Measurements from ENCODE around the gene RBMS1. TPM values are rescaled to one million over a fixed set of nuclear protein-coding genes. Genes with fewer than 3 reads are reported as not detected.

RBMS1 gene
- total RNA-seq, 1 experiment from 2014 or later: 38.8 TPM

DNA sequence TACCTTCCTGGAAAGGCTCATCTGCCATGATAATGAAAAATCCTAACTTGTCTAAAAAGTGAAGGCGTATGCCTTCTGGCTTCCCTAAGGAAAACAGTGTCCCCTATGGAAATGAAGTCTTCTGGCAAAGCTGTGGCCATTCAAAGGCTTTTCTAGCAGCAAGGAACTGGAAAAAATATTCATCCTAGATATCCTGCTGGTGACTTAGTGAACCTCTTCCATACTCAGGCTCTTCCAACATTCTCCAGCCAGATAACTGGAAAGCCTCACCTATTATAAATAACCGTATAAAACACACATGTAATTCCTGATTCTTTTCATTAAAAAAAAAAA, 84.7 kb downstream of the RBMS1 start:
- no peaks in the 10 kb centered on the region for H3K27me3 ChIP-seq (ENCODE audit: low read length)
- H3F3A ChIP-seq (ENCODE audit: low read length, unreplicated experiment): no peaks in the 10 kb centered on the region
- no peak overlapping the region for H3K4me2 ChIP-seq (ENCODE audit: low read length)
- POLR2A ChIA-PET (ENCODE audit: unreplicated experiment): no interaction called here
- H3K9me2 ChIP-seq (replicated peaks; ENCODE audit: low read length): no peaks in the 10 kb centered on the region
- H3K36me3 ChIP-seq (ENCODE audit: low read depth, low read length): no peaks in the 10 kb centered on the region
- intact Hi-C loops (cut with micrococcal nuclease): loop anchor here (5.0 kb wide), 1 partner anchor 52 kb away; no protein-coding TSS in a partner anchor
- CTCF ChIA-PET: no interaction called here
- no peaks in the 10 kb centered on the region for H3K9me3 ChIP-seq (ENCODE audit: low read length)
- H3K9ac ChIP-seq (ENCODE audit: low read length): no peak overlapping the region
- peaks cover 5% of the 10 kb centered on the region; the same call in 1 of the 2 replicates for H4K20me1 ChIP-seq (ENCODE audit: low read length)
- ATAC-seq (no peak), DNase-seq (no peak)
- peaks cover 83% of the 10 kb centered on the region for H3K79me2 ChIP-seq (ENCODE audit: low read length)
- no peak overlapping the region for H2AFZ ChIP-seq (ENCODE audit: low read length)
- H3K4me3 ChIP-seq (ENCODE audit: low read length): no peak overlapping the region
- BruUV-seq (replicated peaks): no TSS peak
- H3K27ac ChIP-seq (ENCODE audit: low read length): no peak overlapping the region
- TF ChIP-seq, protein P1, sequence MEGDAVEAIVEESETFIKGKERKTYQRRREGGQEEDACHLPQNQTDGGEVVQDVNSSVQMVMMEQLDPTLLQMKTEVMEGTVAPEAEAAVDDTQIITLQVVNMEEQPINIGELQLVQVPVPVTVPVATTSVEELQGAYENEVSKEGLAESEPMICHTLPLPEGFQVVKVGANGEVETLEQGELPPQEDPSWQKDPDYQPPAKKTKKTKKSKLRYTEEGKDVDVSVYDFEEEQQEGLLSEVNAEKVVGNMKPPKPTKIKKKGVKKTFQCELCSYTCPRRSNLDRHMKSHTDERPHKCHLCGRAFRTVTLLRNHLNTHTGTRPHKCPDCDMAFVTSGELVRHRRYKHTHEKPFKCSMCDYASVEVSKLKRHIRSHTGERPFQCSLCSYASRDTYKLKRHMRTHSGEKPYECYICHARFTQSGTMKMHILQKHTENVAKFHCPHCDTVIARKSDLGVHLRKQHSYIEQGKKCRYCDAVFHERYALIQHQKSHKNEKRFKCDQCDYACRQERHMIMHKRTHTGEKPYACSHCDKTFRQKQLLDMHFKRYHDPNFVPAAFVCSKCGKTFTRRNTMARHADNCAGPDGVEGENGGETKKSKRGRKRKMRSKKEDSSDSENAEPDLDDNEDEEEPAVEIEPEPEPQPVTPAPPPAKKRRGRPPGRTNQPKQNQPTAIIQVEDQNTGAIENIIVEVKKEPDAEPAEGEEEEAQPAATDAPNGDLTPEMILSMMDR (conservative IDR thresholded peaks at IDR 0.05; ENCODE audit: low read depth, low read length): no peak
- TF ChIP-seq EZH2 (IDR thresholded peaks at IDR 0.05; ENCODE audit: low read length, unreplicated experiment) (no peak), EZH2phosphoT487 (IDR thresholded peaks at IDR 0.05; ENCODE audit: borderline replicate concordance, low read length) (no peak)
- peaks cover 56% of the 10 kb centered on the region for H3K4me1 ChIP-seq (ENCODE audit: insufficient read depth, low read length)

DNA sequence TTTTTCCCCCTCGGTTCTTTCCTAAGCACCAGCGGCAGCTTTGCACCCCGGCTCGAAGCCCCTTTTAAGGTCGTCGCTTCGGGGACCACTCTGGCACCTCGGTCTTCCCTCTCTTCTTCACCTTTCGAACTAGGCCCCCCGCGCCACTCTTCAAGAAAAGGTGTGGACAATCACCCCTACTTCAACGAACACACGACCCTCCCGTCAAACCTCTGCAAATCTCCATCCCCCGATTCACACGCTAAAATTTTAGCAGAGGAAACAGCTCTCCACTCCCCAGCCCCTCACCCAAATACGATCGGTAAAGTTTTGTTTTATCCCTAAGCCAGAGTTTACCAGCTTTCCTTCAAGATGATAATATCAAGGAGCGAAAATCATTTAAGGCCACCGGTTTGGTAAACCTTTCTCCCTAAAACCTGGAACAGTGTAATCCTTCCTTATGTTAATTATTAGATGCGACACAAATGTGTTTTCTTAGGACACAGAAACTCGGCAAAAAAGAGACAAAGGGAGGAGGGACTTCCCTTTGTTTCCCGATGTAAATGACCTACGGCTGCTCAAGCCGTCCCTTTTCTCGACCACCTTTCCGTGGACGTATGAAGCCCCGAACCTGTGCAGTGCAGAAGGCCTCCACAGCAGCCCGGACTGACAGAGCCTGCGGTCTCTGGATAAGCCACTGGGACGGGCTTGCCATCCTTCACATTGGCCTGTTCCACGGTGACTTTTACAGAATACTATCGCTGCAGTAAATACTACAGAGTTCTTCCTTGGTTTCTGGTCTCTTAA, 85.2 kb downstream of the RBMS1 start:
- TF ChIP-seq, protein P1 (conservative IDR thresholded peaks at IDR 0.05; ENCODE audit: low read depth, low read length): no peak
- no peak for TF ChIP-seq EZH2phosphoT487 (IDR thresholded peaks at IDR 0.05; ENCODE audit: borderline replicate concordance, low read length)
- no peak for TF ChIP-seq EZH2 (IDR thresholded peaks at IDR 0.05; ENCODE audit: low read length, unreplicated experiment)
- Histone ChIP-seq H3F3A (ENCODE audit: low read length, unreplicated experiment) (no peaks in the 10 kb centered on the region), H3K27ac (ENCODE audit: low read length) (peak overlapping the region; percentile 15; the same call in 1 of the 2 replicates), H3K4me3 (ENCODE audit: low read length) (peak overlapping the region; percentile 57; the same call in 1 of the 2 replicates), H3K27me3 (ENCODE audit: low read length) (no peaks in the 10 kb centered on the region), H2AFZ (ENCODE audit: low read length) (peak overlapping the region; percentile 29; the same call in 1 of the 2 replicates), H4K20me1 (ENCODE audit: low read length) (peaks cover 9% of the 10 kb centered on the region; the same call in 1 of the 2 replicates), H3K9me3 (ENCODE audit: low read length) (no peaks in the 10 kb centered on the region), H3K9me2 (replicated peaks; ENCODE audit: low read length) (no peaks in the 10 kb centered on the region), H3K4me1 (ENCODE audit: insufficient read depth, low read length) (peaks cover 61% of the 10 kb centered on the region), H3K79me2 (ENCODE audit: low read length) (peaks cover 84% of the 10 kb centered on the region), H3K4me2 (ENCODE audit: low read length) (peak overlapping the region; percentile 77), H3K9ac (ENCODE audit: low read length) (peak overlapping the region; percentile 61), H3K36me3 (ENCODE audit: low read depth, low read length) (no peaks in the 10 kb centered on the region)
- DNase-seq: no peak
- POLR2A ChIA-PET (ENCODE audit: unreplicated experiment): no interaction called here
- TSS peak; percentile 44 for BruUV-seq (replicated peaks)
- CTCF ChIA-PET: no interaction called here
- intact Hi-C loops (cut with micrococcal nuclease): loop anchor here (5.0 kb wide), 1 partner anchor 51 kb away; no protein-coding TSS in a partner anchor
- no peak for ATAC-seq
